Measurements from ENCODE around the gene GNG13. TPM values are rescaled to one million over a fixed set of nuclear protein-coding genes. Genes with fewer than 3 reads are reported as not detected.

GNG13 gene, protein sequence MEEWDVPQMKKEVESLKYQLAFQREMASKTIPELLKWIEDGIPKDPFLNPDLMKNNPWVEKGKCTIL
- total RNA-seq: not detected
- total RNA-seq (2013): not detected

DNA sequence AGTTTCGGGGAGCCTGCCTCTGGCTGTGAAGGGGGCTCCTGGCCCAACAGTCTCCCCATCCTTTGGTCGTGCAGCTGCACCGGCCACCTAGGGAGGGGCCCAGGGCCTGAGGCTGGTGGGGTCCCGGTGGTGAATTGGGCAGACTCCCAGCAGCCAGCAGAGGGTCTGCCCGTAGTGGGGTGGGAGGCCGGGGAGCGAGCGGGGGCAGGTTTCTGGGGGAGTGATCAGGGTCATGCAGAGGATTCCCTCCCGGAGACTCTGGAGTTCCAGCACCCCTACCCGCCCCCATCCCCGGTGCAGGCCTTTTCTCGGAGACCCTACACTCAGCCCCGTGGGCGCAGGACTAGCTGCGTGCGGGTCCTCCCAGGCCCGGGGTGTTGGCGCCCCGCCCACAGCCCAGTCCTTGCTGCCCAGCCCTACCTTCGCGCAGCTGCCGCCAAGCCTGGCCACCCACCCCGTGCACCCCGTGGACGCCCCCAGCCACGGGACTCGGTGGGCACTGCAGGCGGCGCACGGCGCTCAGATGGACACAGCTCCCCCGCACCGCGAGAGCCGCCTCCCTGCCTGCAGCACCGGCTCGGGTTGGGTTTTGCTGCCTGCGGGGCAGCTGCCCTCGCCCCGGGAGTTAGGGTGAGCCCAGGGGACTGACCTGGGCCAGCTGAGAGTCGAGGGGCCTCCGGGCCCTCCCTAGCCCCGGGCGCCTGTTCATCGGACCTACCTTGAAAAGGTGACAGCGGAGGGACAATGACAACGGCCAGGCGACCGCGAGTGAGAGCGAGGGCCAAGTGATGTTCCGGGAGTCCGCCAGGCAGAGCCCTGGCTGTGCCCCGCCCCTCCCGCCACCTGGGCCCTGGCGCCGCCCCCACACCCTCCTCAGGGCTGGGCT lies at the start of gene GNG13:
TSS of gene GNG13 (minus strand) at position 787 of the 886 bp plus-strand sequence. CDS start 1,657 bp downstream, outside the sequence.
- H3K27me3 ChIP-seq (ENCODE audit: control insufficient read depth, insufficient read depth, low read length): peaks cover 13% of the 10 kb centered on the region
- H3K4me1 Mint-ChIP-seq: no peaks in the 10 kb centered on the region
- peak in 1 of 3 donors; percentile 13 for ATAC-seq
- TF ChIP-seq, protein P1, sequence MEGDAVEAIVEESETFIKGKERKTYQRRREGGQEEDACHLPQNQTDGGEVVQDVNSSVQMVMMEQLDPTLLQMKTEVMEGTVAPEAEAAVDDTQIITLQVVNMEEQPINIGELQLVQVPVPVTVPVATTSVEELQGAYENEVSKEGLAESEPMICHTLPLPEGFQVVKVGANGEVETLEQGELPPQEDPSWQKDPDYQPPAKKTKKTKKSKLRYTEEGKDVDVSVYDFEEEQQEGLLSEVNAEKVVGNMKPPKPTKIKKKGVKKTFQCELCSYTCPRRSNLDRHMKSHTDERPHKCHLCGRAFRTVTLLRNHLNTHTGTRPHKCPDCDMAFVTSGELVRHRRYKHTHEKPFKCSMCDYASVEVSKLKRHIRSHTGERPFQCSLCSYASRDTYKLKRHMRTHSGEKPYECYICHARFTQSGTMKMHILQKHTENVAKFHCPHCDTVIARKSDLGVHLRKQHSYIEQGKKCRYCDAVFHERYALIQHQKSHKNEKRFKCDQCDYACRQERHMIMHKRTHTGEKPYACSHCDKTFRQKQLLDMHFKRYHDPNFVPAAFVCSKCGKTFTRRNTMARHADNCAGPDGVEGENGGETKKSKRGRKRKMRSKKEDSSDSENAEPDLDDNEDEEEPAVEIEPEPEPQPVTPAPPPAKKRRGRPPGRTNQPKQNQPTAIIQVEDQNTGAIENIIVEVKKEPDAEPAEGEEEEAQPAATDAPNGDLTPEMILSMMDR (IDR thresholded peaks at IDR 0.05): no peak
- no peak within 1 kb of the TSS for H3K4me3 Mint-ChIP-seq
- no peaks in the 10 kb centered on the region for H3K4me1 ChIP-seq (ENCODE audit: control insufficient read depth, insufficient read depth, low read length)
- no peaks in the 10 kb centered on the region for H3K9me3 ChIP-seq (ENCODE audit: control insufficient read depth, insufficient read depth, low read length)
- no peaks in the 10 kb centered on the region for H3K9me3 Mint-ChIP-seq
- H3K36me3 Mint-ChIP-seq: no peaks in the 10 kb centered on the region
- H3K4me3 ChIP-seq (ENCODE audit: low read length): no peak within 1 kb of the TSS
- H3K27ac ChIP-seq (ENCODE audit: low read length): no peak within 1 kb of the TSS
- 9% methylated on average over 57 of the region's 57 CpGs for WGBS (ENCODE audit: insufficient coverage)
- H3K27me3 Mint-ChIP-seq (ENCODE audit: low read depth in 2 of 2): peaks cover 0 to 3% of the 10 kb centered on the region in 2 donors
- DNase-seq: no peak
- H3K27ac Mint-ChIP-seq: no peak within 1 kb of the TSS
- intact Hi-C loops (cut with micrococcal nuclease): no loop called here
- no peaks in the 10 kb centered on the region for H3K36me3 ChIP-seq (ENCODE audit: control insufficient read depth, insufficient read depth, low read length)

DNA sequence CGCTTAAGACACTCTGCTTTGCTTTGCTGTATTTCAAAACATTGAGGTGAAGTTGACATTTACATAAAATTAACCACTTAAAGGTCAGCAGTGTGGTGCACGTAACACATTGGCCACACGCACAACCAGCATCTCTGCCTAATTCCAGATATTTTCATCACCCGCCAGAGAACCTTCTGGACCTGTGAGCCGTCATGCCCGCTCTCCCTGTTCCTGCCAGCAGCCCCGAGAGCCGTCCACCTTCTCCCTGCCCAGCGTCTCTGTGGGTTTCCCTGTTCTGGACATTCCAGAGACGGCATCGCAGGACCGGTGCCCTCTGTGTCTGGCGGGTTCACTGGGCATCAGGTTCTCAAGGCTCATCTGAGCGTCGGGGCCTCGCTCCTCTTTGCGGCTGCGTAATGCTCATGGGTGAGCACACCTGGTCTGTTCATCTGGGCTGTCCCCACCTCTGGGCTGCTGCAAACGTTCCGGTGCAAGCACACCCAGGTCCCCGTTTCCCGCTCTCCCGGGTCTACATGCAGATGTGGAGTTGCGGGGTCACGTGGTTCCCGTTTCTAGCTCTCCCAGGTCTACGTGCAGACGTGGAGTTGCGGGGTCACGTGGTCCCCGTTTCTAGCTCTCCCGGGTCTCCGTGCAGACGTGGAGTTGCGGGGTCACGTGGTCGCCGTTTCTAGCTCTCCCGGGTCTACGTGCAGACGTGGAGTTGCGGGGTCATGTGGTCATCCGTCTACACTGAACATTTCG lies 48.1 kb upstream of the GNG13 start:
- DNase-seq: no peak
- TF ChIP-seq, protein P1 (IDR thresholded peaks at IDR 0.05): no peak
- Mint-ChIP-seq H3K9me3 (no peaks in the 10 kb centered on the region), H3K36me3 (no peaks in the 10 kb centered on the region), H3K4me1 (no peaks in the 10 kb centered on the region), H3K4me3 (no peak overlapping the region), H3K27me3 (ENCODE audit: low read depth in 2 of 2) (no peaks in the 10 kb centered on the region), H3K27ac (no peak overlapping the region)
- Histone ChIP-seq H3K9me3 (ENCODE audit: control insufficient read depth, insufficient read depth, low read length) (peaks cover 11% of the 10 kb centered on the region), H3K36me3 (ENCODE audit: control insufficient read depth, insufficient read depth, low read length) (no peaks in the 10 kb centered on the region), H3K4me3 (ENCODE audit: low read length) (no peak overlapping the region), H3K27me3 (ENCODE audit: control insufficient read depth, insufficient read depth, low read length) (no peaks in the 10 kb centered on the region), H3K27ac (ENCODE audit: low read length) (no peak overlapping the region), H3K4me1 (ENCODE audit: control insufficient read depth, insufficient read depth, low read length) (no peaks in the 10 kb centered on the region)
- intact Hi-C loops (cut with micrococcal nuclease): no loop called here
- 94% methylated on average over 44 of the region's 44 CpGs for WGBS (ENCODE audit: insufficient coverage)
- no peak for ATAC-seq

DNA sequence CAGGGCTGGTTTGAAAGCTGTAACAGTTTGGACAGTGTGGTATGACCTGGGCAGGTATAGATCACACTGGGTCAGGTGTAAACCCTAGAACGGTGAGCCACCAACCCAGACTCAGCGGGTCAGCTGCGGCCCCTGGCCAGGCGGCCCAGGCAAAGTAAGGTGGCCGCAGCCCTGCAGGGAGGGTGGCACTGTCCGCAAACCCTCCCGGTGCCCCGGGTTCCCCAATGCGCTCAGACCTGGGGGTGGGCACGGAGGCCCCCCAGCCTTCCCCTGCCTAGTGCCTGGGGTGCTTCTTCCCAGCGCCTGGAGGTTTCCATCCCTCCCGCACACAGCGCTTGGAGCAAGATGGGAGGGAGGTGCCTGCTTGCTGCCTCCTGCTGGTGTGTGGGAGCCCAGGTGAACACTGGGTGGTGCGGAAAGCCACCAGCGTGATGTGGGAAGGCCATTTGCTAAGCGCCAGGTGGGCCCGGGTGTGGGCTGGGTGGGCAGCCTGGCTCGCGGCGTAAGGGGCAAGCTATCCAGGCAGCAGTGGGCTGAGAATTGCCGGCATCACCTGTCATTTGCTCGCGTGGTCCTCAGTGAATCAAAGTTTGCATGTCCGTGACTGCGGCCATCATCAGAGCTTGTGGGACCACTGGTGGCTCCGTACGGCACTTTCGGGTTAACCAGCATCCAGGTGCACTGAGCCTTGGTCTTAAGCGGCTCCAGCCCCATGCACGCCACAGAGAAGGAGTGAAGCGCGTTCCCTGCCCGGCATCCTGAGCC lies 47.3 kb upstream of the GNG13 start:
- H3K36me3 ChIP-seq (ENCODE audit: control insufficient read depth, insufficient read depth, low read length): no peaks in the 10 kb centered on the region
- Mint-ChIP-seq H3K27me3 (ENCODE audit: low read depth in 2 of 2) (no peaks in the 10 kb centered on the region), H3K4me3 (no peak overlapping the region), H3K9me3 (no peaks in the 10 kb centered on the region), H3K4me1 (no peaks in the 10 kb centered on the region), H3K27ac (no peak overlapping the region), H3K36me3 (no peaks in the 10 kb centered on the region)
- intact Hi-C loops (cut with micrococcal nuclease): no loop called here
- ATAC-seq (no peak), DNase-seq (no peak)
- H3K9me3 ChIP-seq (ENCODE audit: control insufficient read depth, insufficient read depth, low read length): peaks cover 11% of the 10 kb centered on the region
- no peaks in the 10 kb centered on the region for H3K4me1 ChIP-seq (ENCODE audit: control insufficient read depth, insufficient read depth, low read length)
- WGBS (ENCODE audit: insufficient coverage): 92% methylated on average over 33 of the region's 33 CpGs
- H3K4me3 ChIP-seq (ENCODE audit: low read length): no peak overlapping the region
- TF ChIP-seq, protein P1 (IDR thresholded peaks at IDR 0.05): no peak
- no peaks in the 10 kb centered on the region for H3K27me3 ChIP-seq (ENCODE audit: control insufficient read depth, insufficient read depth, low read length)
- no peak overlapping the region for H3K27ac ChIP-seq (ENCODE audit: low read length)
